ENCODE results near the gene AGPS.

The AGPS gene

GRCh38 chr2:177553176-177553884 lies 160.8 kb downstream of the AGPS start:
- Histone ChIP-seq H3K9me3 (ENCODE audit: control insufficient read depth in 1 of 2, low read length in 2 of 2) (no peaks in the 10 kb centered on the region), H3K27ac (ENCODE audit: low read length) (peak overlapping the region; percentile 95), H3K27me3 (ENCODE audit: low read depth, low read length) (no peaks in the 10 kb centered on the region), H3K36me3 (ENCODE audit: control insufficient read depth in 1 of 2, insufficient read depth in 2 of 2, low read length in 2 of 2) (peaks cover 0 to 4% of the 10 kb centered on the region in 2 donors), H3K4me3 (ENCODE audit: low read depth in 1 of 2, low read length in 2 of 2) (peak overlapping the region; percentile 86 to 98), H3K4me1 (ENCODE audit: control insufficient read depth in 1 of 2, insufficient read depth in 2 of 2, low read length in 2 of 2) (peaks cover 0 to 5% of the 10 kb centered on the region in 2 donors)

- Histone ChIP-seq H3K27me3 (ENCODE audit: low read depth, low read length) (no peaks in the 10 kb centered on the region), H3K4me1 (ENCODE audit: control insufficient read depth in 1 of 2, insufficient read depth in 2 of 2, low read length in 2 of 2) (peaks cover 0 to 5% of the 10 kb centered on the region in 2 donors), H3K36me3 (ENCODE audit: control insufficient read depth in 1 of 2, insufficient read depth in 2 of 2, low read length in 2 of 2) (peaks cover 0 to 4% of the 10 kb centered on the region in 2 donors), H3K27ac (ENCODE audit: low read length) (no peak overlapping the region), H3K9me3 (ENCODE audit: control insufficient read depth in 1 of 2, low read length in 2 of 2) (no peaks in the 10 kb centered on the region), H3K4me3 (ENCODE audit: low read depth in 1 of 2, low read length in 2 of 2) (no peak overlapping the region)
These were observed 161.8 kb downstream of the AGPS start for GRCh38 chr2:177554365-177554764.

GRCh38 chr2:177556153-177556552 lies 163.6 kb downstream of the AGPS start:
- H3K9me3 ChIP-seq (ENCODE audit: control insufficient read depth in 1 of 2, low read length in 2 of 2): no peaks in the 10 kb centered on the region
- H3K36me3 ChIP-seq (ENCODE audit: control insufficient read depth in 1 of 2, insufficient read depth in 2 of 2, low read length in 2 of 2): peaks cover 0 to 4% of the 10 kb centered on the region in 2 donors
- peaks cover 0 to 5% of the 10 kb centered on the region in 2 donors for H3K4me1 ChIP-seq (ENCODE audit: control insufficient read depth in 1 of 2, insufficient read depth in 2 of 2, low read length in 2 of 2)
- no peak overlapping the region for H3K4me3 ChIP-seq (ENCODE audit: low read depth in 1 of 2, low read length in 2 of 2)
- H3K27me3 ChIP-seq (ENCODE audit: low read depth, low read length): no peaks in the 10 kb centered on the region
- no peak overlapping the region for H3K27ac ChIP-seq (ENCODE audit: low read length)

GRCh38 chr2:177557794-177558193 lies 165.2 kb downstream of the AGPS start:
- Histone ChIP-seq H3K4me1 (ENCODE audit: control insufficient read depth in 1 of 2, insufficient read depth in 2 of 2, low read length in 2 of 2) (peaks cover 0 to 5% of the 10 kb centered on the region in 2 donors), H3K27me3 (ENCODE audit: low read depth, low read length) (no peaks in the 10 kb centered on the region), H3K9me3 (ENCODE audit: control insufficient read depth in 1 of 2, low read length in 2 of 2) (no peaks in the 10 kb centered on the region), H3K36me3 (ENCODE audit: control insufficient read depth in 1 of 2, insufficient read depth in 2 of 2, low read length in 2 of 2) (peaks cover 0 to 1% of the 10 kb centered on the region in 2 donors), H3K4me3 (ENCODE audit: low read depth in 1 of 2, low read length in 2 of 2) (no peak overlapping the region), H3K27ac (ENCODE audit: low read length) (no peak overlapping the region)

GRCh38 chr2:177559638-177560037 lies 167.1 kb downstream of the AGPS start:
- Histone ChIP-seq H3K27ac (ENCODE audit: low read length) (no peak overlapping the region), H3K4me3 (ENCODE audit: low read depth in 1 of 2, low read length in 2 of 2) (no peak overlapping the region), H3K36me3 (ENCODE audit: control insufficient read depth in 1 of 2, insufficient read depth in 2 of 2, low read length in 2 of 2) (no peaks in the 10 kb centered on the region), H3K4me1 (ENCODE audit: control insufficient read depth in 1 of 2, insufficient read depth in 2 of 2, low read length in 2 of 2) (no peaks in the 10 kb centered on the region), H3K9me3 (ENCODE audit: control insufficient read depth in 1 of 2, low read length in 2 of 2) (no peaks in the 10 kb centered on the region), H3K27me3 (ENCODE audit: low read depth, low read length) (no peaks in the 10 kb centered on the region)

- Histone ChIP-seq H3K27me3 (ENCODE audit: low read depth, low read length) (no peaks in the 10 kb centered on the region), H3K27ac (ENCODE audit: low read length) (no peak overlapping the region), H3K4me1 (ENCODE audit: control insufficient read depth in 1 of 2, insufficient read depth in 2 of 2, low read length in 2 of 2) (peaks cover 0 to 5% of the 10 kb centered on the region in 2 donors), H3K4me3 (ENCODE audit: low read depth in 1 of 2, low read length in 2 of 2) (no peak overlapping the region), H3K9me3 (ENCODE audit: control insufficient read depth in 1 of 2, low read length in 2 of 2) (no peaks in the 10 kb centered on the region), H3K36me3 (ENCODE audit: control insufficient read depth in 1 of 2, insufficient read depth in 2 of 2, low read length in 2 of 2) (no peaks in the 10 kb centered on the region)
These were observed 175.8 kb downstream of the AGPS start for GRCh38 chr2:177568390-177568789.

GRCh38 chr2:177568893-177569292 lies 176.3 kb downstream of the AGPS start:
- H3K27me3 ChIP-seq (ENCODE audit: low read depth, low read length): no peaks in the 10 kb centered on the region
- H3K27ac ChIP-seq (ENCODE audit: low read length): no peak overlapping the region
- H3K36me3 ChIP-seq (ENCODE audit: control insufficient read depth in 1 of 2, insufficient read depth in 2 of 2, low read length in 2 of 2): no peaks in the 10 kb centered on the region
- no peaks in the 10 kb centered on the region for H3K9me3 ChIP-seq (ENCODE audit: control insufficient read depth in 1 of 2, low read length in 2 of 2)
- H3K4me3 ChIP-seq (ENCODE audit: low read depth in 1 of 2, low read length in 2 of 2): no peak overlapping the region
- peaks cover 0 to 5% of the 10 kb centered on the region in 2 donors for H3K4me1 ChIP-seq (ENCODE audit: control insufficient read depth in 1 of 2, insufficient read depth in 2 of 2, low read length in 2 of 2)

GRCh38 chr2:177572236-177572671 lies 179.7 kb downstream of the AGPS start:
- Histone ChIP-seq H3K4me3 (ENCODE audit: low read depth in 1 of 2, low read length in 2 of 2) (no peak overlapping the region), H3K36me3 (ENCODE audit: control insufficient read depth in 1 of 2, insufficient read depth in 2 of 2, low read length in 2 of 2) (no peaks in the 10 kb centered on the region), H3K4me1 (ENCODE audit: control insufficient read depth in 1 of 2, insufficient read depth in 2 of 2, low read length in 2 of 2) (peaks cover 0 to 5% of the 10 kb centered on the region in 2 donors), H3K27me3 (ENCODE audit: low read depth, low read length) (no peaks in the 10 kb centered on the region), H3K9me3 (ENCODE audit: control insufficient read depth in 1 of 2, low read length in 2 of 2) (no peaks in the 10 kb centered on the region), H3K27ac (ENCODE audit: low read length) (no peak overlapping the region)

- no peak overlapping the region for H3K27ac ChIP-seq (ENCODE audit: low read length)
- H3K27me3 ChIP-seq (ENCODE audit: low read depth, low read length): no peaks in the 10 kb centered on the region
- no peaks in the 10 kb centered on the region for H3K9me3 ChIP-seq (ENCODE audit: control insufficient read depth in 1 of 2, low read length in 2 of 2)
- no peak overlapping the region for H3K4me3 ChIP-seq (ENCODE audit: low read depth in 1 of 2, low read length in 2 of 2)
- H3K36me3 ChIP-seq (ENCODE audit: control insufficient read depth in 1 of 2, insufficient read depth in 2 of 2, low read length in 2 of 2): no peaks in the 10 kb centered on the region
- peaks cover 0 to 5% of the 10 kb centered on the region in 2 donors for H3K4me1 ChIP-seq (ENCODE audit: control insufficient read depth in 1 of 2, insufficient read depth in 2 of 2, low read length in 2 of 2)
These were observed 180.5 kb downstream of the AGPS start for GRCh38 chr2:177573120-177573519.

GRCh38 chr2:177574356-177574755 lies 181.8 kb downstream of the AGPS start:
- Histone ChIP-seq H3K4me1 (ENCODE audit: control insufficient read depth in 1 of 2, insufficient read depth in 2 of 2, low read length in 2 of 2) (peaks cover 0 to 5% of the 10 kb centered on the region in 2 donors), H3K36me3 (ENCODE audit: control insufficient read depth in 1 of 2, insufficient read depth in 2 of 2, low read length in 2 of 2) (no peaks in the 10 kb centered on the region)

GRCh38 chr2:177575358-177575757 lies 182.8 kb downstream of the AGPS start:
- Histone ChIP-seq H3K4me1 (ENCODE audit: control insufficient read depth in 1 of 2, insufficient read depth in 2 of 2, low read length in 2 of 2) (peaks cover 0 to 5% of the 10 kb centered on the region in 2 donors), H3K36me3 (ENCODE audit: control insufficient read depth in 1 of 2, insufficient read depth in 2 of 2, low read length in 2 of 2) (no peaks in the 10 kb centered on the region), H3K27ac (ENCODE audit: low read length) (no peak overlapping the region), H3K9me3 (ENCODE audit: control insufficient read depth in 1 of 2, low read length in 2 of 2) (no peaks in the 10 kb centered on the region), H3K27me3 (ENCODE audit: low read depth, low read length) (no peaks in the 10 kb centered on the region), H3K4me3 (ENCODE audit: low read depth in 1 of 2, low read length in 2 of 2) (no peak overlapping the region)

More at GRCh38 chr2:177574356-177574755, 181.8 kb downstream of the AGPS start:
- Histone ChIP-seq H3K27ac (ENCODE audit: low read length) (no peak overlapping the region), H3K27me3 (ENCODE audit: low read depth, low read length) (no peaks in the 10 kb centered on the region), H3K4me3 (ENCODE audit: low read depth in 1 of 2, low read length in 2 of 2) (no peak overlapping the region), H3K9me3 (ENCODE audit: control insufficient read depth in 1 of 2, low read length in 2 of 2) (no peaks in the 10 kb centered on the region)

GRCh38 chr2:177577075-177577474 lies 184.5 kb downstream of the AGPS start:
- no peaks in the 10 kb centered on the region for H3K27me3 ChIP-seq (ENCODE audit: low read depth, low read length)
- H3K36me3 ChIP-seq (ENCODE audit: control insufficient read depth in 1 of 2, insufficient read depth in 2 of 2, low read length in 2 of 2): no peaks in the 10 kb centered on the region
- no peaks in the 10 kb centered on the region for H3K4me1 ChIP-seq (ENCODE audit: control insufficient read depth in 1 of 2, insufficient read depth in 2 of 2, low read length in 2 of 2)
- H3K27ac ChIP-seq (ENCODE audit: low read length): no peak overlapping the region
- H3K9me3 ChIP-seq (ENCODE audit: control insufficient read depth in 1 of 2, low read length in 2 of 2): no peaks in the 10 kb centered on the region
- no peak overlapping the region for H3K4me3 ChIP-seq (ENCODE audit: low read depth in 1 of 2, low read length in 2 of 2)
